T-cell (primary cell): ENCODE results near the gene QRSL1. TPM values are rescaled to one million over a fixed set of nuclear protein-coding genes. Genes with fewer than 3 reads are reported as not detected.

Experiments
- ATAC-seq, 4 experiments: fragments of 200-7000 bp in 3 of 4; fragments of 150-1000 bp in 1 of 4; cut with Tn5 transposase; replicated peaks in 1 of 4; 1 replicate in 3 of 4; 2 replicates in 1 of 4; pipeline ENCODE4 v1.10.0; 2021; ENCODE audit warnings: moderate library complexity in 3 of 4, mild to moderate bottlenecking in 2 of 4, moderate number of reproducible peaks in 1 of 4
- CTCF ChIA-PET, 2 donors: fragments of 300-600 bp; sonication (Branson Sonifier 250); formaldehyde crosslinking; loops; one replicate each; lab custom pipeline; 2022; ENCODE audit warnings: antibody characterized with exemption in 2 of 2; lab: Charles Lee
- POLR2A ChIA-PET, 2 donors: fragments of 300-600 bp; sonication (Branson Sonifier 250); formaldehyde crosslinking; loops; one replicate each; lab custom pipeline; 2022; ENCODE audit warnings: antibody characterized with exemption in 2 of 2; lab: Charles Lee
- DNase-seq, 35 experiments: peaks; one replicate each; pipeline versions ENCODE4 v3.0.0 to v3.0.0-alpha.2; 2013 to 2023
- H3K27ac ChIP-seq: one replicate; pipeline ENCODE4 v1.5.1; 2013; ENCODE audit warnings: low read length
- H3K27me3 ChIP-seq, 2 experiments: replicated peaks in 1 of 2; 1 replicate in 1 of 2; 2 replicates in 1 of 2; pipeline versions ENCODE4 v1.6.1 to v1.7.0; 2013; ENCODE audit warnings: low read length in 1 of 2, mixed read lengths in 1 of 2; ENCODE audit not compliant: control insufficient read depth in 2 of 2, insufficient read depth in 2 of 2; ENCODE audit errors: extremely low read depth in 1 of 2
- H3K36me3 ChIP-seq, 2 donors: 1 replicate in 1 of 2; 2 replicates in 1 of 2; pipeline versions ENCODE4 v1.6.1 to v1.7.0; 2013; ENCODE audit warnings: low read length in 1 of 2; ENCODE audit not compliant: control insufficient read depth in 2 of 2, insufficient read depth in 1 of 2; ENCODE audit errors: extremely low read depth in 1 of 2
- H3K4me1 ChIP-seq, 2 experiments: 1 replicate in 1 of 2; 2 replicates in 1 of 2; pipeline versions ENCODE4 v1.6.1 to v1.7.0; 2013; ENCODE audit warnings: low read length in 2 of 2, mixed read lengths in 1 of 2; ENCODE audit not compliant: insufficient read depth in 2 of 2, control insufficient read depth in 1 of 2; ENCODE audit errors: extremely low read depth in 1 of 2
- H3K4me3 ChIP-seq, 2 donors: 1 replicate in 1 of 2; 2 replicates in 1 of 2; pipeline versions ENCODE4 v1.5.1 to v1.7.0; 2013; ENCODE audit warnings: mild to moderate bottlenecking in 2 of 2, low read length in 1 of 2, moderate library complexity in 1 of 2; ENCODE audit not compliant: control insufficient read depth in 1 of 2; ENCODE audit errors: extremely low read depth in 1 of 2
- H3K9me3 ChIP-seq: 2 replicates; pipeline ENCODE4 v1.7.0; 2013
- H3K27ac Mint-ChIP-seq, 2 donors: one replicate each; pipeline ENCODE4 v1.8.0; 2020 to 2021; ENCODE audit warnings: mild to moderate bottlenecking in 2 of 2, mixed read lengths in 2 of 2
- H3K27me3 Mint-ChIP-seq, 2 donors: one replicate each; pipeline ENCODE4 v1.8.0; 2021 to 2022; ENCODE audit warnings: mixed read lengths in 2 of 2
- H3K36me3 Mint-ChIP-seq: one replicate; pipeline ENCODE4 v1.8.0; 2021; ENCODE audit warnings: mixed read lengths
- H3K4me1 Mint-ChIP-seq, 3 donors: one replicate each; pipeline ENCODE4 v1.8.0; 2020 to 2022; ENCODE audit warnings: mixed read lengths in 3 of 3, mild to moderate bottlenecking in 1 of 3
- H3K4me3 Mint-ChIP-seq, 3 donors: one replicate each; pipeline ENCODE4 v1.8.0; 2020 to 2022; ENCODE audit warnings: mild to moderate bottlenecking in 3 of 3, mixed read lengths in 3 of 3, moderate library complexity in 3 of 3
- H3K9me3 Mint-ChIP-seq, 3 donors: one replicate each; pipeline ENCODE4 v1.8.0; 2020 to 2022; ENCODE audit warnings: mixed read lengths in 3 of 3
- WGBS: methylation state at CpG from one replicate; pipeline ENCODE4 v1.1.5; 2013; ENCODE audit warnings: missing lambda C conversion rate; ENCODE audit not compliant: insufficient coverage; 5-methylcytosine and 5-hydroxymethylcytosine counted together
- total RNA-seq, 35 experiments: library from RNA in 6 of 35; stranded (reverse) in 6 of 35; fragments of 120-200 nt in 1 of 35; gene quantifications; one replicate each; pipeline versions ENCODE4 v1.2.1 to v1.2.4 and lab custom pipeline; 2013 to 2026

QRSL1 gene
- total RNA-seq, 5 donors from 2014 or later (not counting 1 experiment from before 2014, with no cell fraction given): 7.6 to 13.8 (median 12.3) TPM

DNA sequence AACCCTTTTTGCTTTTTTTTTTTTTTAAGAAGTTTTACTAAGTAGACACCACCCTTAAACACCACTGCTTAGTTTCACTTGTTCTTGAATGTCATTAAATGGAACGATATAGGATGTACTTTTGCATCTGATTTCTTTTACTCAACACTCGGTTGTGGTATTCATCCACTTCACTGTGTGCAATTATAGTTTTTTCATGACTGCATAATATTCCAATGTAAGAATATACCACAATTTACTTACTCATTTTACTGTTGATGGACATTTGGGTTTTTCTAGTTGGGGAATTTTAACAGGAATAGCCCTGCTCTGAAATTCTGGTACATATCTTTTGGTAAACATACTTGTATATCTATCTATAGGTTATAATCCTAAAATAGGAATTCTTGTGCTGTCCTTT lies 29.9 kb upstream of the QRSL1 start:
- H3K9me3 ChIP-seq: peaks cover 3% of the 10 kb centered on the region
- ChIA-PET CTCF (interaction anchor here in 1 of 2 donors (0.6 kb wide), 1 partner anchor 1412 kb away, joined by 3 read pairs; no protein-coding TSS in a partner anchor), POLR2A (interaction anchor here in 1 of 2 donors (0.6 kb wide), 1 partner anchor 188 kb away, joined by 3 read pairs; no protein-coding TSS in a partner anchor)
- no peaks in the 10 kb centered on the region for H3K4me1 ChIP-seq
- H3K27me3 ChIP-seq: no peaks in the 10 kb centered on the region
- H3K27ac ChIP-seq: no peak overlapping the region
- no CpG with 5 or more reads among the region's 2 CpGs for whole genome bisulfite sequencing
- peaks cover 45% of the 10 kb centered on the region for H3K36me3 Mint-ChIP-seq
- H3K27me3 Mint-ChIP-seq: no peaks in the 10 kb centered on the region
- no peak for DNase-seq
- peaks cover 0 to 8% of the 10 kb centered on the region in 2 donors for H3K36me3 ChIP-seq
- no peak overlapping the region for H3K4me3 Mint-ChIP-seq
- no peak for ATAC-seq
- H3K4me1 Mint-ChIP-seq: no peaks in the 10 kb centered on the region
- no peak overlapping the region for H3K4me3 ChIP-seq
- peaks cover 0 to 2% (median 0%) of the 10 kb centered on the region in 3 donors for H3K9me3 Mint-ChIP-seq
- H3K27ac Mint-ChIP-seq: no peak overlapping the region

DNA sequence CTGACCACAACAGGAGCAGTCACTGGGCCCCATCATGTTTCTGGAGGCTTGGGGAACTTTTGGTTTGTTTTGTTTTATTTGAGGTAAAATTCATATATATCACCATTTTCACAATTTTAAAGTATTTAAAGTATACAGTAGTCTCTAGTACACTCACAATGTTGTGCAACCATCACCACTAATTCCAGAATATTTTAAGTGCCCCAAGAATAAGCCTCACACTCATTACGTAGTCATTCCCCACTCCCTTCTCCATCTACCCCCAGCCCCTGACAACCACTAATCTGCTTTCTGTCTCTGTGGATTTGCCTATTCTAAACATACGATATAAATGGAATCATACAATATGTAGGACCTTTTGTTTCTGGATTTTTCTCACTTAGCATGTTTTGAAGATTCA lies 29.0 kb upstream of the QRSL1 start:
- H3K27ac Mint-ChIP-seq: no peak overlapping the region
- H3K27ac ChIP-seq: no peak overlapping the region
- no peaks in the 10 kb centered on the region for H3K4me1 ChIP-seq
- peaks cover 0 to 2% (median 0%) of the 10 kb centered on the region in 3 donors for H3K9me3 Mint-ChIP-seq
- H3K36me3 Mint-ChIP-seq: peaks cover 48% of the 10 kb centered on the region
- H3K27me3 Mint-ChIP-seq: no peaks in the 10 kb centered on the region
- CTCF ChIA-PET: no interaction called here
- H3K4me1 Mint-ChIP-seq: no peaks in the 10 kb centered on the region
- peaks cover 3% of the 10 kb centered on the region for H3K9me3 ChIP-seq
- peaks cover 0 to 8% of the 10 kb centered on the region in 2 donors for H3K36me3 ChIP-seq
- WGBS: 80% methylated on average over 1 of the region's 2 CpGs
- H3K27me3 ChIP-seq: no peaks in the 10 kb centered on the region
- no peak overlapping the region for H3K4me3 Mint-ChIP-seq
- H3K4me3 ChIP-seq: no peak overlapping the region
- POLR2A ChIA-PET: no interaction called here
- DNase-seq (no peak), ATAC-seq (no peak)

DNA sequence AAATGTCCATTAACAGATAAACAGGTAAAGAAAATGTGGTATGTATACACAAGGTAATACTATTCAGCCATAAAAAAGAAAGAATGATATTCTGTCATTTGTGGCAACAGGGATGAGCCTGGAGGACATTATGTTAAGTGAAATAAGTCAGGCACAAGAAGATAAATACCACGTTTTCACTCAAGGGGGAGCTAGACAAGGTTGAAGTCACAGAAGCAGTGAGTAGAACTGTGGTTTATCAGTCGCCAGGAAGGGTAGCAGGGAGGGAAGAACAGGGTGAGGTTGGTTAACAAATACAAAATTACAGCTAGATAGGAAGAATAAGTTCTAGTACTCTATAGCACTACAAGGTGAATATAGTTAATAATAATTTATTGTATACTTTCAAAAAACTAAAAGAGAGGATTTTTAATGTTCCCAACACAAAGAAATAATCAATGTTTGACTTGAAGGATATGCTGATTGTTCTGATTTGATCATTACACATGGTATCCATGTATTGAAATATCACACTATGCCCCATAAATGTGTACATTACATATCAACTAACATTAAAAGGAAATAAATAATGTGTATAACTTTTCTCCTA lies 21.2 kb upstream of the QRSL1 start:
- Histone ChIP-seq H3K27me3 (no peaks in the 10 kb centered on the region), H3K4me3 (no peak overlapping the region), H3K36me3 (peaks cover 3 to 4% of the 10 kb centered on the region in 2 donors), H3K27ac (no peak overlapping the region), H3K4me1 (no peaks in the 10 kb centered on the region), H3K9me3 (no peaks in the 10 kb centered on the region)
- peaks cover 0 to 9% (median 0%) of the 10 kb centered on the region in 3 donors for H3K4me1 Mint-ChIP-seq
- H3K9me3 Mint-ChIP-seq: no peaks in the 10 kb centered on the region
- WGBS: no CpG with 5 or more reads among the region's 2 CpGs
- peaks cover 28% of the 10 kb centered on the region for H3K36me3 Mint-ChIP-seq
- H3K27me3 Mint-ChIP-seq: no peaks in the 10 kb centered on the region
- ChIA-PET POLR2A (interaction anchor here in 1 of 2 donors (0.6 kb wide), 1 partner anchor 87 kb away, joined by 3 read pairs; no protein-coding TSS in a partner anchor), CTCF (interaction anchor here in 1 of 2 donors (0.6 to 1.5 kb wide), 9 partner anchors 11 to 879 kb away, joined by 3 to 6 read pairs (median 3); partner anchors contain the start of genes QRSL1 and RTN4IP1)
- DNase-seq (peak in 10 of 35 experiments; percentile 1 to 70 (median 12)), ATAC-seq (peak; percentile 57 to 75 (median 72))
- no peak overlapping the region for H3K4me3 Mint-ChIP-seq
- no peak overlapping the region for H3K27ac Mint-ChIP-seq

DNA sequence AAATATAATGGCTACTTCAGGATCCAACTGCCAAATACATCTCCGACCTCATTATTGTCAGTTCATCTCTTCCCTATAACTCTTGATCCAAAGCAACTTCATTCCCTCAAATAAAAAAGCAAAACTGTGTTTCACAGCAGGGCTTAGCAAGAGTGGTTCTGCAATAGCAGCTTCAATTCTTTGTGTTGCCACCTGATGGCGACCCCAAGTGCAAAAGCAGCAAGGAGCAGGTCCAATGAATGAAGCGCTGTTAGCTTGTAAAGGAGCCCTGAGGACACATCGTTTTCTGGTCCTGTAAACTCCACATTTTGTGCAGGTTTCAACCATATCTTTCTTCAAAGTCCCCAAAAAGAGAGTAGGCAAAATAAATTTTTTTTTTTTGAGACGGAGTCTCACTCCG lies 19.7 kb upstream of the QRSL1 start:
- no peaks in the 10 kb centered on the region for H3K9me3 Mint-ChIP-seq
- H3K4me3 ChIP-seq: no peak overlapping the region
- no peak overlapping the region for H3K27ac Mint-ChIP-seq
- no peak overlapping the region for H3K27ac ChIP-seq
- ChIA-PET POLR2A (no interaction called here), CTCF (interaction anchor here in 1 of 2 donors (0.7 kb wide), 1 partner anchor 851 kb away, joined by 4 read pairs; no protein-coding TSS in a partner anchor)
- 83% methylated on average over 4 of the region's 6 CpGs for WGBS
- no peaks in the 10 kb centered on the region for H3K27me3 Mint-ChIP-seq
- DNase-seq (peak in 1 of 35 experiments; percentile 16), ATAC-seq (no peak)
- no peaks in the 10 kb centered on the region for H3K9me3 ChIP-seq
- peaks cover 29% of the 10 kb centered on the region for H3K36me3 Mint-ChIP-seq
- no peak overlapping the region for H3K4me3 Mint-ChIP-seq
- H3K4me1 ChIP-seq: no peaks in the 10 kb centered on the region
- H3K36me3 ChIP-seq: peaks cover 0 to 3% of the 10 kb centered on the region in 2 donors
- H3K4me1 Mint-ChIP-seq: peaks cover 0 to 19% (median 0%) of the 10 kb centered on the region in 3 donors
- H3K27me3 ChIP-seq: no peaks in the 10 kb centered on the region

DNA sequence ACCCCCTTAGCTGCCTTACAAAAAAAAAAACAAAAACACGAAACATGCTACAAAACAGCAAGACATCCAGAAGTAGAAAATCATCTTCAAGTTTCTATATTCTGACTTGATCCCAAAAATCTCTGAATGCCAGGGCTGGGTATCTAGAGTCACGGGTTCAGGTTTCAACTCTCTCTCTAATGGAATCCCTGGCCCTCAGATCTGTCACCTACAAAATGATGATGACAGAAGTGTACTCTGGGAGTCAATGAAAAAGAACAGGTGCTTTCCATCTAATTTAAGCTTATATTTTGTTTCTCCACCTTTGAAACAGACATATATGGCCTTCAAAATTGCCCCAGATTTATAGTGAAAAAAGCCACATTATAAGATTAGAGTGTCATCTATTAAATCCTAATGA lies 18.3 kb upstream of the QRSL1 start:
- peaks cover 26% of the 10 kb centered on the region for H3K36me3 Mint-ChIP-seq
- ATAC-seq (no peak), DNase-seq (no peak)
- ChIA-PET POLR2A (no interaction called here), CTCF (interaction anchor here (0.6 to 1.1 kb wide), 3 partner anchors 15 to 417 kb away, joined by 3 to 4 read pairs (median 3); no protein-coding TSS in a partner anchor)
- H3K9me3 Mint-ChIP-seq: no peaks in the 10 kb centered on the region
- H3K4me1 Mint-ChIP-seq: peaks cover 0 to 19% (median 0%) of the 10 kb centered on the region in 3 donors
- Histone ChIP-seq H3K4me1 (no peaks in the 10 kb centered on the region), H3K27me3 (no peaks in the 10 kb centered on the region), H3K27ac (no peak overlapping the region), H3K9me3 (no peaks in the 10 kb centered on the region), H3K36me3 (peaks cover 0 to 3% of the 10 kb centered on the region in 2 donors), H3K4me3 (no peak overlapping the region)
- no peak overlapping the region for H3K4me3 Mint-ChIP-seq
- no peak overlapping the region for H3K27ac Mint-ChIP-seq
- H3K27me3 Mint-ChIP-seq: no peaks in the 10 kb centered on the region
- WGBS: 100% methylated on average over 1 of the region's 2 CpGs

DNA sequence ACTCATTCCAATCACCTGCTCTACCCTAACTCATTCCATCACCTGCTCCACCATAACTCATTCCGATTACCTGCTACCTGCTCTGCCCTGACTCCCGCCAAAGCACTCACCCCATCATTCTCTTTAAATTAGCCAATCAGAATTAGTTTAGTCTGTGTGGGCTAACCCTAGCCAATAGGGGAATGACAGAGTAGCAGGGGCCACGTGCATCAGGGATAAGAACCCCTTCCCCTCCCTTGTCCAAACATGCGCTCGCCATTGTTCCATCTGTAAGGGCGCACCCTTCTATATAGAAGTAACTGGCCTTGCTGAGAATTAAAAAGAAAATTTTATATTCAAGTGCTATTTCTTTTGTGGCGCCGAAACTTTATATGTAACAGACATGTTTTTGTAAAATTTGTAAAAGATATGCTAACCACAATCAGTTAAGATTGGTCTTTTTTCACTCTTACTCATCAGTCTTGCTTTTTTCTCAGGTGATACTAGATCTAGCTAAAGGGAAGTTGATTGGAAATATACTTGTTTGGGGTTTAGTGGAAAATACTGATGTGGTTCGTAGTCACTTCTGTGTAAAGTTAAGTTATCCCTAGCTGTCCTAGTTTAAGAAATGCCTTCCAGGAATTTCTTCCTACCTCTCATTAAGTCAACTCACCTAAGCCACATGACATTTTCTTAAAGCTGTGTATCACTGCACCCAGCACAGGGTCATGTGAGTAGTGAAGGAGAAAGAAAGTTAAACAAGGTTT lies 16.5 kb upstream of the QRSL1 start:
- ATAC-seq (no peak), DNase-seq (no peak)
- Histone ChIP-seq H3K9me3 (no peaks in the 10 kb centered on the region), H3K27me3 (no peaks in the 10 kb centered on the region), H3K4me1 (no peaks in the 10 kb centered on the region), H3K27ac (no peak overlapping the region), H3K36me3 (peaks cover 0 to 3% of the 10 kb centered on the region in 2 donors), H3K4me3 (no peak overlapping the region)
- ChIA-PET CTCF (interaction anchor here (0.5 to 0.7 kb wide), 5 partner anchors 18 to 1178 kb away, joined by 3 to 4 read pairs (median 4); partner anchors contain the start of gene CRYBG1 (in 1 of the 2)), POLR2A (no interaction called here)
- peaks cover 0 to 19% (median 0%) of the 10 kb centered on the region in 3 donors for H3K4me1 Mint-ChIP-seq
- H3K9me3 Mint-ChIP-seq: no peaks in the 10 kb centered on the region
- no peaks in the 10 kb centered on the region for H3K27me3 Mint-ChIP-seq
- peaks cover 30% of the 10 kb centered on the region for H3K36me3 Mint-ChIP-seq
- H3K4me3 Mint-ChIP-seq: no peak overlapping the region
- no peak overlapping the region for H3K27ac Mint-ChIP-seq
- WGBS: 100% methylated on average over 2 of the region's 9 CpGs
